ENCODE results near the gene LMBRD1. TPM values are rescaled to one million over a fixed set of nuclear protein-coding genes. Genes with fewer than 3 reads are reported as not detected.
A peak's percentile ranks its signal among the peaks of the same experiment; 100 is the strongest.

The LMBRD1 gene
- total and polyA plus RNA-seq, 10 donors = 27.2 to 76.6 (median 52.0) TPM

DNA sequence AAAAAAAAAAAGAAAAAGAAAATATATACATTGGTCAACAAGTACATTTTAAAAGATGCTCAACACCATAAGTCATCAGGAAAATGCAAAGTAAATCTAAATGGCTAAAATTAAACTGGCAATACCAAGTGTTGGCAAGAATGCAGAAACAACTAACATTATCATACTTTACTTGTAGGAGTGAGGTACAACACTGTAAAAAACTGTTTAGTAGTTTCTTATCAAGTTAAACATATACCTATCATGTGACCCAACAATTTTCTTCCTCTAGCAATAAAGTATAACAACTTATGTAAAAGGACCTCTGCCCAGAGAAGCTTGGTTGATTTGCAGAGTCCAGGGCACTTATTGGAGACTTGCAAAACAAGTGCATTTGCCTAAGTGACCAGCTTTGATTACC, 40.4 kb downstream of the LMBRD1 start:
- no peak for TF ChIP-seq POLR2AphosphoS5 (IDR thresholded peaks at IDR 0.05)
- no peak for TF ChIP-seq CTCF (IDR thresholded peaks at IDR 0.05 in 8 of 11, conservative IDR thresholded peaks at IDR 0.05 in 3 of 11)
- no peak for TF ChIP-seq POLR2A (IDR thresholded peaks at IDR 0.05)
- Histone ChIP-seq H3K9me3 (peaks cover 0 to 31% (median 3%) of the 10 kb centered on the region in 8 donors), H3K4me3 (no peak overlapping the region), H3K27ac (no peak overlapping the region), H3K27me3 (replicated peaks in 1 of 7) (no peaks in the 10 kb centered on the region), H3K36me3 (peaks cover 0 to 40% (median under 1%) of the 10 kb centered on the region in 6 donors), H3K4me1 (peaks cover 0 to 15% (median 7%) of the 10 kb centered on the region in 6 donors)
- intact Hi-C loops (cut with DNase I; ENCODE audit: low total_unique reads) = no loop called here
- no peak for DNase-seq

GRCh38 chr6:69735027-69735426, 61.8 kb downstream of the LMBRD1 start:
- Histone ChIP-seq H3K4me3 (no peak overlapping the region), H3K4me1 (peaks cover 0 to 11% (median 0%) of the 10 kb centered on the region in 6 donors), H3K27ac (no peak overlapping the region), H3K9me3 (no peaks in the 10 kb centered on the region), H3K27me3 (replicated peaks in 1 of 7) (no peaks in the 10 kb centered on the region), H3K36me3 (peaks cover 0 to 71% (median 6%) of the 10 kb centered on the region in 6 donors)
- intact Hi-C loops (cut with DNase I; ENCODE audit: low total_unique reads) = no loop called here
- DNase-seq = no peak
- WGBS, 5 donors = 89 to 94% (median 94%) methylated on average over 4 of the region's 4 CpGs
- TF ChIP-seq CTCF (IDR thresholded peaks at IDR 0.05 in 8 of 11, conservative IDR thresholded peaks at IDR 0.05 in 3 of 11) = no peak
- no peak for TF ChIP-seq POLR2A (IDR thresholded peaks at IDR 0.05)
- no peak for TF ChIP-seq POLR2AphosphoS5 (IDR thresholded peaks at IDR 0.05)

DNA sequence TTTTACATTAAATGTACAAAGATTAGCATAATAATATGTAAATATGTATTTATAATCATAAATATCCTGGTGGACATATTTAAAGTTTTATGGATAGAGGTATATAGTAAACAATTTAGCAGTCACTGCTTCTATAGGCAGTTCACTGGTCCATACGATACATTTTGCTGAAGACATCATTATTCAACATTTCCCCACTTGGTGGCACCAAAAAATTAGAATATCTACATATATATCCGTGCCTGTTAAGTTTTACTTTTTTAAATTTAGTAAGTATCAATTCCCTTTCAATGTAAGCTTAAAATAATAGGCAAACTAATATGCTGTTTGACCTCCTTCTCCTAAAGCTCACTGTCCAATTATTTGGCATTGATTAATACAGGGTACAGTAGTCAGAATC, 64.2 kb downstream of the LMBRD1 start:
- TF ChIP-seq POLR2AphosphoS5 (IDR thresholded peaks at IDR 0.05) = no peak
- peak in 5 of 11 experiments; percentile 9 to 40 (median 22) for TF ChIP-seq CTCF (IDR thresholded peaks at IDR 0.05 in 8 of 11, conservative IDR thresholded peaks at IDR 0.05 in 3 of 11)
- Histone ChIP-seq H3K36me3 (peaks cover 0 to 48% (median 3%) of the 10 kb centered on the region in 6 donors), H3K4me1 (peaks cover 0 to 11% (median 0%) of the 10 kb centered on the region in 6 donors), H3K27ac (no peak overlapping the region), H3K4me3 (no peak overlapping the region), H3K27me3 (replicated peaks in 1 of 7) (no peaks in the 10 kb centered on the region), H3K9me3 (no peaks in the 10 kb centered on the region)
- WGBS, 5 donors = 44 to 50% (median 49%) methylated on average over 2 of the region's 2 CpGs
- intact Hi-C loops (cut with DNase I; ENCODE audit: low total_unique reads) = no loop called here
- no peak for DNase-seq

DNA sequence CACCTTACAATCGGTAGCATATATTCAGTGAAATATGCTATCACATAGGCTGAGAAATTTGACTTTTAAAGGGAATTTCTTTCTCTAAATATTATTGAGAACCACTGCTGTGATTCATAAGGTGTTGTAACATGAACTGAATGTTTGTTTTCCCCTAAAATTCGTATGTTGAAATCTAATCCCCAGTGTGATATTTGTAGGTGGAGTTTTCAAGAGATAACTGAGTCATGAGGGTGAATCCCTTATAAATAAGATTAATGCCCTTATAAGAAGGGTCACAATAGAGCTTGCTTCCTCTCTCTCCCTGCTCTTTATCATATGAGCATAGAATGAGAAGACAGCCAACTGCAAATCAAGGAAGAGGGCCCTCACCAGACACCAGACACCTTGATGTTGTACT, 64.8 kb downstream of the LMBRD1 start:
- TF ChIP-seq CTCF (IDR thresholded peaks at IDR 0.05 in 8 of 11, conservative IDR thresholded peaks at IDR 0.05 in 3 of 11) (no peak), POLR2A (IDR thresholded peaks at IDR 0.05) (no peak), POLR2AphosphoS5 (IDR thresholded peaks at IDR 0.05) (no peak)
- intact Hi-C loops (cut with DNase I; ENCODE audit: low total_unique reads) = no loop called here
- Histone ChIP-seq H3K27ac (no peak overlapping the region), H3K27me3 (replicated peaks in 1 of 7) (no peaks in the 10 kb centered on the region), H3K4me3 (no peak overlapping the region), H3K4me1 (peaks cover 0 to 11% (median 0%) of the 10 kb centered on the region in 6 donors), H3K36me3 (peaks cover 0 to 43% (median 3%) of the 10 kb centered on the region in 6 donors), H3K9me3 (no peaks in the 10 kb centered on the region)
- no peak for DNase-seq
- 78 to 92% (median 81%) methylated on average over 2 of the region's 2 CpGs for whole genome bisulfite sequencing, 5 donors

All from spleen (tissue), 11 donors.